ENCODE measurements around the gene CNTN5.

Gene CNTN5

GRCh38 chr11:99531468-99531867, 510.7 kb downstream of the CNTN5 start:
- DNase-seq, result no peak

GRCh38 chr11:99534812-99535211, 514.1 kb downstream of the CNTN5 start:
- no peak for DNase-seq

- no peak for DNase-seq
These were observed 514.7 kb downstream of the CNTN5 start for GRCh38 chr11:99535406-99535805.

DNA sequence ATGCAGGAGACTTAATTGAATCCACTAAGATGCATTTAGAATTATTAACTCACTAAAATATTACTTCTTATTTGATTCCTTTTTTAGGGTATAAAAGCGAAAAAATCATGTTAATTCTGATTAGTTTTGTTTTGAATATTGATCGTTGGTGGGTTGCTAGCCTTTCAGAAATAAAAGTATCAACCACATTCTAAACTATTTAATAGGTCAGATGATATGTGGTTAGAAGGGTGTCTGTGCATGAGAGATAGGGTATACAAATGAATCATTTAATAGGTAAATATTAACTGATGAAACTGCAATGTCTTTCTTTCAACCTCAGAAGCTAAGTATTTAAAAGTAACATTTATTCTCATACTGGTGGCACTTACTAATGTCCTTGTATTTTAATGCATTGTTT, 515.1 kb downstream of the CNTN5 start:
- DNase-seq, result no peak

- no peak for DNase-seq
These were observed 516.9 kb downstream of the CNTN5 start for GRCh38 chr11:99537681-99538080.

DNA sequence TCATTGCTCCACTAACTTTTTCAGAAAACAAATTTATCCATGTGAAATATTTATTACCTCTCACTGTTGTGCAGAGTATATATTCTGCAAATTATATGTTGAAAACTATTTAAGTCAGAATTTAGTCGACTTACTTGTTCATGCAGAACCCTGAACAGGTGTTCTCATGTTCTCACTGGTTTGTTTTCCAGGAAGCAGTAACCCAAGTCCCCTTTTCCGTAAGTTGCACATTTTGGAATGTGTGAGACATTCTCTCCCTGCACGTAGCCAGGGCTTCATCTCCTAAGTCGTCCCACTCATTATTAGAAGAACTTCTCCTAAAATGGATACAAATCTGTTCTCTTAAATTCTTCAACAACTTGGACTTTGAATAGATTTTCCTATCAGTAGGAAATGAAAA, 524.9 kb downstream of the CNTN5 start:
- no peak for DNase-seq

DNA sequence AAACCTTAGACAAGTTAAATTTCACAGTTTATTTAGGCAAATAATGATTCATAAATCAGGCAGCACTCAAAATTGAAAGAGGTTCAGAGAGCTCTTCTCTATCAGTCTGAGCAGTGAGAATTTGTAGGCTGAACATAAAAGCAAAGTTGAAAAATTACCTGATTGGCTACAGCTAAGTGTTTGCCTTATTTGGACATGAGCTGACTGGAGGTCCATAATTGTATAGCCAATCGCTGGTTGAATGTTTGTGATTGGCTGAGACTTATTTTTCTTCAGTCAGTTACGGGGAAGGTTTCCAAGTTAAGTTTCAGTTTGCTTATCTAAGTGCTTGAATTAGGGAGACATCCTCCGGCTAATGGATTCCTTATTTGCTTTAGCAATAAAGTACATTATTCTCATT, 527.5 kb downstream of the CNTN5 start:
- no peak for DNase-seq

- DNase-seq, result no peak
These were observed 533.6 kb downstream of the CNTN5 start for GRCh38 chr11:99554232-99554903.

DNA sequence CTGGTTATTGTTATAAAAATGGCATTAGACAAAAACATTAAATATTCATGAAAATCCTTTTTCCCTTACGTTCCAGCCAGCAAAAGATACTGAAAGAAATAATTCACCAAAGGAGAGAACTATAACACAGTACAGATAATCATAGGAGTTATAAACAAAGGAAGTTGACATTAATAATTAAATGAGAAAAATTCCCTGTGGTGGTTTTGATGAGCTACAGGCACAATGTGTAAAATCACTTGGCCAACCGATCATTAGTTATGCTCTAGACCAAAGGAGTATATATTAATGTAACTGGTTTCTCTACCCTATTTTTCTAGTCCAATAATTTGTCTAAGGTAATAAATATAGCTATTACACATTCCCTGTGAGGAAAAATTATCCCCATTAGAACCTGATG, 534.7 kb downstream of the CNTN5 start:
- DNase-seq, result no peak

- no peak for DNase-seq
These were observed 544.6 kb downstream of the CNTN5 start for GRCh38 chr11:99565333-99565732.

DNA sequence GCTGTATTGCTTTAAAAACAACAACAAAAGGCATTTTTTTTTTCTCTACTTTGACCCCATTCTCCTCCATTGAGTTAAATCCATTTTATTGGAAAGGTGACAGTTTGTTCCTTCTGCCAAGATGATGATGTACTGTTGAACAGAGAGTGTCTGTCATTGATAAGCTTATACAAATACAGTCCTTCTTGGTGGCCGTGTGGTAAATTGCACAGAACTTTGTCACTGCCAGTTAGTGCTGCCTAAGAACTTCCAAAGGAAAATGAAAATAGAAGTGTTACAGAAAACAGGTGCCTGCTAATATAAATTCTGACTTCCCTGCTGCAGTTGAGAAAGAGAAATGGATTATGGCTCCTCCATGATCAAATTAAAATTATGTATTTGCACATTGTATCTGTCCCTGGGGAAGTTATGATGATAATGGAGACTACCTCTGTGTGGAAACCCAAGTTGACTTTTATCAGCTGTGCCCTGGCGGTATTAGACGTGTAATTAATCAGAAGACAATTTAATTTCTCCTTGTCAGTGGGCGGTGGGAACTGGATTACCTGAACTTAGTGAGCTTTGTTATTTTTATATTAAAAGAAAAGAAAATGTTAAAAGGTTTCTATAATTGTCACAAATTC, 546.7 kb downstream of the CNTN5 start:
- DNase-seq, result no peak

DNA sequence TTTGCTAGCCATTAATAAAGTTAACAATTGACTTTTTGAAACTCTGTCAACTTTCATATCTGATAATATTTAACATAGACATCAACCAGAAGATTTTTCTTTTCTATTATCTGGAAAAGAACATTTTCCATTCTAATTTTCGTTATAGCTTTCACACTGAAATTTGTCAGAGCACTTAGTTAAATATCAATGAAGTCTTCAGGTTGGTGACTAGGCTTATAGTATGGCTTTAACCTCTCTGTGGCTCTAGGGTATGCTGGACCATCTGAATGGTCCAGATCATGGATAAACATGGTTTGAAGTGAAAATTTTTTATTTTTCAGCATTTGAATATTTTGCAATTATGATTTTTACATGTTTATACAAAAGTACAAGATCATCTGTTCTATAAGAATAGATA, 548.1 kb downstream of the CNTN5 start:
- no peak for DNase-seq

DNA sequence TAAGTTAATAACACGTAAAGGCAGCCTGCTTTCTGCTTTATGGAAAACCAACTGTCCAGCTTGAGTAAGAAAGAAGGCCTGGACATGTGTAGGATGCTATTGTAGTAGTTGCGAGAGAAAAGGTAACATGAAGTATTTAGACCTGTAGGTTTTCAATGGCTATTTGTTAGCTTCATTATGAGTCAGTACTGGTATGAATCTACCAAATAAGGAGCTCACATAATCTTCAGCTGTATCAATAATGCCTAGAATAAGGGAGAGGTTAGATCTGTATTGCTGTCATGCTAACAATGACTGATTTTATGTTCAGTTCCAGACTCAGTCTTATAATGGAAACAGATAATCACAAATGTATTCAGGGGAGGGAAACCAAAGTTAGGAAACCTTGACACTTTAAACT, 550.3 kb downstream of the CNTN5 start:
- no peak for DNase-seq

GRCh38 chr11:99584830-99585229, 564.1 kb downstream of the CNTN5 start:
- no peak for DNase-seq

- DNase-seq, result no peak
These were observed 564.9 kb downstream of the CNTN5 start for GRCh38 chr11:99585606-99586005.

DNA sequence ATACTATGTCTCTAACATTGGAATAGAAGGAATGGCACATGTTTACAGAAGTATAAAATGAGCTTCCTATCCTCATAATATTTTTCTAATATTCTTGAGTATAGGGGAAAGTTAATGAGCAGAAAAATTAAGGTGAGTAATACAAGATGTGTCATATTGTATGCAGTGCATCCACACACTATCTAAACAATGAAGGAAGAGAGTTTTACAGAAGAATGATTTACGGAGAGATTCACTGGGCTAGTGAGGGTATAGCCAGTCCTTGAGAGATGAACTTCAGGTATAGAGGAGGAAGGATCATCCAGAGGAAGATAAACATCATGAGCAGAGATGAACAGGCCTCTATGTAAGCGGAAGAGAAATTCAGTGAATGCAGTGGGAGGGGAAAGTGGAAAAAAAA, 569.0 kb downstream of the CNTN5 start:
- DNase-seq, result no peak

DNA sequence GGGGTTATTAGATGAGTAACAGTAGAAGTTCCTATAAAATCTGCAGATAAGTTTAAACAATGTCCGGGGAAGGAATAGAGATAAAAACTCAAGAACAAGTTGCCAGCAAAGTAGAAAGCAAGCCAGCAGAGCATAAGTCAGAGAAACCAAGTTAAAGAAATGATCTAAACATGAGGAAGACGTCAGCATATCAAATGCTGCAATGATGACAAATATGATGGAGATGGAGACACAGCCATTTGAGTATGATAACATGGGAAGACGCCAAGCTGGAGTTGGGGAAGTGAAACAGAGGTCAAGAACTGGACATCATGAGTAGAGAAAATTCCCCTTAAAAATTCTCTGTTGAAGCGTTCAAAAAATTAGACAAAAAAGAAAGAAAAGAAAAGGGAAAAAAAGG, 571.5 kb downstream of the CNTN5 start:
- DNase-seq, result peak; percentile 23

GRCh38 chr11:99593197-99593596, 572.4 kb downstream of the CNTN5 start:
- no peak for DNase-seq

- no peak for DNase-seq
These were observed 580.4 kb downstream of the CNTN5 start for GRCh38 chr11:99601179-99601578.

GRCh38 chr11:99614352-99614751, 593.6 kb downstream of the CNTN5 start:
- no peak for DNase-seq

DNA sequence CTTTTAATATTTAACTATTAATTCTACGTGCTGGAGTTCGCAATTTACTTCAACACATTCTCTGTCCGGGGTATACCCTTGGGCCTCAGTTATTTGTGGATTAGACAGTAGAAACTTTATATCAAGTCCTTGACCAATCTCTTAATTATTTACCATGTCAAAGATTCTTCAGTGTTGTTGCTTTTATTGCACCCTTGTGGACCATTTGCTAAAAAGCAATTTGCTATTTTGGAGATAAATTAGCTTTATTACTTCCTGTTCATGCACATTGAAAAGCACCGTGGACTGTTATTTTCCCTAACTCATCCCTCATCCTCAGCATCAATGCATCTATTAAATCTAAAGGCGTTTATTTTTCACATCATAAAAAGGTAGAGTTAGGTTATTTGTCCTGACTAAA, 609.9 kb downstream of the CNTN5 start:
- no peak for DNase-seq

DNA sequence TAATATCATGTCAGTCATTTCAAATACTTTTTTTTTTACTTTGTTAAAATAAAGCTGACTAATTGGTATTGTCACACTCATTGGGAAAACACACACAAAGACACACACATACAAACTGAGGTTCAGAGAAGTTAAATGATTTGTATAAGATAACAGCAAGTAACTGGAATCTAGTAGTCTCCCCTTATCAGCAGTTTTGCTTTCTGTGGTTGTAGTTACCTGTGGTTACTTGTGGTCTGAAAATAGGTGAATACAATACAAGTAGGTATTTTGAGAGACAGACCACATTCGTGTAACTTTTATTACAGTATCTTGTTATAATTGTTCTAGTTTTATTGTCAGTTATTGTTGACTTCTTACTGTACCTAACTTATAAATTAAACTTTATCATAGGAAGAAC, 610.9 kb downstream of the CNTN5 start:
- DNase-seq, result no peak

GRCh38 chr11:99632969-99633368, 612.2 kb downstream of the CNTN5 start:
- DNase-seq, result peak; percentile 99

DNA sequence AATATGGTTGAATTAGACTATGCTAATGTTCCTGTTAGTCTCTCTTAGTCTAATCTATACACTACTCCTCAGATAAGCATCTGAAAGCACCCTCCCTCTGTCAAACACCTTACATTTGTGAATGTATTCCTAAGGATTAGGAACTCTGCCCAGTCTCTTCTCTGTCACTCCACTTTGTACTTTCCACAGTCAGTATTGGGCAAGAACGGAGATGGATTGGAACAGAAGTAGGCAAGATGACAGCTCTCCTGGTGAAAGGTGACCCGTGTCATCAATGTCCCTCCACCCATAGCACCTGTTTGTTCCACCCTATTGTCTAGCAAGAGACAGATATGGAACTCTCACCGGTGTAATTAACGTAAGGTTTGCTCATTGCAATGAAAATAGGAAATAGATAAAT, 613.8 kb downstream of the CNTN5 start:
- DNase-seq, result no peak

DNA sequence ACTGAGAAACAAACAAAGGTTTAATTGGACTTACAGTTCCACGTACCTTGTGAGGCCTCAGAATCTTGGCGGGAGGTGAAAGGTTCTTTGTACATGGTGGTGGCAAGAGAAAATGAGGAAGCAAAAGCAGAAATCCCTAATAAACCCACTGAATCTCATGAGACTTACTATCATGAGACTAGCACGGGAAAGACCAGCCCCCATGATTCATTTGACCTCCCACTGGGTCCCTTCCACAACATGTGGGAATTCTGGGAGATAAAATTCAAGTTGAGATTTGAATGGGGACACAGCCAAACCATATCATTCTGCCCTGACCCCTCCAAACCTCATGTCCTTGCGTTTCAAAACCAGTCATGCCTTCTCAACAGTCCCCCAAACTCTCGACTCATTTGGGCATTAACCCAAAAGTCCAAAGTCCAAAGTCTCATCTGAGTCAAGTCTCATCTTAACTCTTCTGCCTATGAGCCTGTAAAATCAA, 617.4 kb downstream of the CNTN5 start:
- peak; percentile 26 for DNase-seq

Measured in MV-4-11 (cell line).